Subcutaneous adipose tissue (tissue), 4 donors: ENCODE results near the gene MDFI. TPM values are rescaled to one million over a fixed set of nuclear protein-coding genes. Genes with fewer than 3 reads are reported as not detected.

Experiments
- total RNA-seq, 4 donors: library from RNA; depleted of rRNA; stranded (reverse); fragments of >200 nt; gene quantifications; one replicate each; pipeline ENCODE4 v1.1.0, GENCODE V29; 2016
- TF ChIP-seq, protein P1 (sequence below): fragments of 450-650 bp; IDR thresholded peaks from one replicate; pipeline ENCODE4 v1.5.1; 2016; ENCODE audit warnings: low read depth, mild to moderate bottlenecking, control low read depth, antibody characterized with exemption, moderate library complexity

MDFI gene
- total RNA-seq, 4 donors from 2014 or later: 1.6 to 77.6 (median 11.7) TPM

DNA sequence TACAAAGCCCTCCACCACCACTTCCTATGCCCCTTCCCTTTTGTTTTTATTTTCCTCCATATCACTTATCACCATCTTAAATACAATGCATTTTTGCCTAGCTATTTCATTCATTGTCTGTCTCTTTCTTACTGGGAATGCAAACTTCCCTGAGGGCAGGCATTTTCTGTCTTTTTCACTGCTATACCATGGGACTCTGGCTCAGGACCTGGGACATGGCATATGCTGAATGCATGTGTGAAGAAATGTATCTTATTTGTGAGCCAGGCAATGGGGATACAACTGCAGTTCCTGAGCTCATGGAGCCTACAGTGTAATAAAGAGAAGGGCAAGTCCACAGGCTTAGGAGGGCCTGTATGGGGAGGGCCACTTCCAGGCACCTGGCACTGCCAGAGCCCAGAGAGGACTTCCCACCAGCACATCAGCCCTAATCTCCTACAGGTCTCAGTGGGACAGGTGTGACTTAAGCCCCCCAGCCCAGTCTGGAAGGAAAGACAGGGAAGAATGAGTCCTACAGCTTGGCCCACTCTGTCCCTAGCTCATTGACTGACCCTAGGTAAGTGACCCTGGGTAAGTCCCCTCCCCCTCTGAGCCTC lies 53.9 kb downstream of the MDFI start:
- TF ChIP-seq, protein P1, sequence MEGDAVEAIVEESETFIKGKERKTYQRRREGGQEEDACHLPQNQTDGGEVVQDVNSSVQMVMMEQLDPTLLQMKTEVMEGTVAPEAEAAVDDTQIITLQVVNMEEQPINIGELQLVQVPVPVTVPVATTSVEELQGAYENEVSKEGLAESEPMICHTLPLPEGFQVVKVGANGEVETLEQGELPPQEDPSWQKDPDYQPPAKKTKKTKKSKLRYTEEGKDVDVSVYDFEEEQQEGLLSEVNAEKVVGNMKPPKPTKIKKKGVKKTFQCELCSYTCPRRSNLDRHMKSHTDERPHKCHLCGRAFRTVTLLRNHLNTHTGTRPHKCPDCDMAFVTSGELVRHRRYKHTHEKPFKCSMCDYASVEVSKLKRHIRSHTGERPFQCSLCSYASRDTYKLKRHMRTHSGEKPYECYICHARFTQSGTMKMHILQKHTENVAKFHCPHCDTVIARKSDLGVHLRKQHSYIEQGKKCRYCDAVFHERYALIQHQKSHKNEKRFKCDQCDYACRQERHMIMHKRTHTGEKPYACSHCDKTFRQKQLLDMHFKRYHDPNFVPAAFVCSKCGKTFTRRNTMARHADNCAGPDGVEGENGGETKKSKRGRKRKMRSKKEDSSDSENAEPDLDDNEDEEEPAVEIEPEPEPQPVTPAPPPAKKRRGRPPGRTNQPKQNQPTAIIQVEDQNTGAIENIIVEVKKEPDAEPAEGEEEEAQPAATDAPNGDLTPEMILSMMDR: no peak

DNA sequence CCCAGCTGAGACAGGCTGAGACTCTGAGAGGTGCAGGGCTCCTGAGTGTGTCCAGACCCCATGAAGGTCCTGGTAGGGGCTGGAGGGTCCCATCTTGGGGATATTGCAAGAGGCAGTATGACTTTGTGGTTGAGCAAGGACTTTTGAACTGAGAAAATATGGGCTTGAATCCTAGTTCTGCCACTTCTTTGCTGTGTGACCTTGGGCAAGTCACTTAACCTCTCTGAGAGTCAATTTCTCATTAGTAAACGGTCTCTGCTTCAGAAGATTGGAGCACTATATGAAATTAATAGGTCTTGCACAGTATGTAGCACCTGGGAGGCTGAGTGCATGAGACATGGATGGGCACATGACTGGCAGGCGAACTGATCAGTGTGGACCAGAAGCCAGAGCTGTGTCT lies 54.5 kb downstream of the MDFI start:
- TF ChIP-seq, protein P1: no peak

DNA sequence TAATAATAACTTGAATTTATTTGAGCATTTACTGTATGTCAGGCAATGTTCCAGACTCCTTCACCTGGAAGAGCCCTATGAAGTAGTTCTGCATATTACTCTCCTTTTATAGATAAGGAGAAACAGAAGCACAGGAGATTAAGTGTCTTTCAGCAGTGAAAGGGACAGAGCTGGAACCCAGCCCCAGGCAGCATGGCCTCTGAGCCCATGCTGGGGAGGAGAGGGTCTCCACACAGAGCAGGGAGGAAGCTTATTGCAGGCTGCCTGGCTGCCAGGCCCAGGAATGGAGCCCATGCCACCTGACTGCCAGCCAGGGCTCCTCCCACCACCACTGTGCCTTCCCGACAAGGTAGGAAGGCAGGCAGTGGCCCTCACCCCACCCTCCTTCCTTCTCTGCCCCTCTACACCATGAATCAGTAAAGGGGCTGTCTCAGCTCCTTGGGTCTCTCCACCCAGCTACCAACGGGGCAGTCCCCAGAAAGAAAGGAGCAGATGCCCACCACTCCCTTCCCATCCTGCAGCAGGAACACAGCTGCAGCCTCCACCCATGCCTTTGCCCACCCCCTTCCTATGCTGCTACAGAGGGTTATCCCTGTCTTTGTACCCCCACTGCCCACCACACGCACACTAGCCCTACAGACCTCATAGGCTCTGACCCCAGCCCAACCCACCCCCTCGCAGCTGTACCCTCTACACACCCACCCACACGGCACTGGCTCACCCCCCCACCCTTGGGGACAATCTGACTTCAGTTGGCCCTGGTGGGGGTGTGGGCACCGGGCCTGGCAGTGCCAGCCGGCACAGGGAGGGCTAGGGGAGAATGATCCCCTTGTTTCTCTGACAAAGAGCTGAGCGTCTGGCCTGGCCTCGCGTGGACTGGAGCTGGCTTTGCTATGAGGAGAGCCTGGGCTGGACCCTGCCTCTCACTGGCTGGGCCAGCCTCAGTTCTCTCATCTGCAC lies 55.3 kb downstream of the MDFI start:
- TF ChIP-seq, protein P1: no peak

DNA sequence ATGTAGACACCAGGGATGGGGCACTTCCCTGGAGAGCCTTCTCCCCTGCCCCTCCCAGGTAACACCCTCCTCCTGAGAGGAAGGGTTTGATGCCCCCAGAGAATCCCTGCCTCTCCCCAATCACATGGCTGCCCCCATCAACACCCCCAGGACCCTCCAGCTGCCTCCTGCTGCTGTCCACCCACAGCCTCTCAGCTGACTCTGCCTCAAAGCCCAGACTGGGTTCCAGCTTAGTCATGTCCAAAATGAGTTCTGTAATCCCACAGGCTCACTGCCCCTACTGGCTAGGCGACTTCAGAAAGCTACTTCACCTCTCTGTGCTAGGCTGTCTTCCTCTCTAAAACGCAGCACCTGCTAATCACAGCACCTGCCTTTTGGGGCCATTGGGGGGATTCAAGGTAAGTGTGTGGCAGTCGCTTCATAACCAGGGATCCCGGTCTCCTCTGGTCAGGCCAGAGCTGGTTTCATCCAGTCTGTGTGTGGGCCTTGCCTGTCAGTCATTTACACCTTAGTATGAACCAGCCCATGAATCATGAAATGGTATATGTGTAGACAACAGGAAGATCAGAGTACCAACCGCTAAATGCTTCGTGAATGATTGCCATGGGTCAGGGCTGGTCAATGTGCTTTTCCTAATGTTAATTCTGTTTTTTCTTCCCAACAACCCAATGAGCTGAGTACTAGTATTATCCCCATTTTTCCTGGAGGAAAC lies 56.7 kb downstream of the MDFI start:
- TF ChIP-seq, protein P1: no peak

DNA sequence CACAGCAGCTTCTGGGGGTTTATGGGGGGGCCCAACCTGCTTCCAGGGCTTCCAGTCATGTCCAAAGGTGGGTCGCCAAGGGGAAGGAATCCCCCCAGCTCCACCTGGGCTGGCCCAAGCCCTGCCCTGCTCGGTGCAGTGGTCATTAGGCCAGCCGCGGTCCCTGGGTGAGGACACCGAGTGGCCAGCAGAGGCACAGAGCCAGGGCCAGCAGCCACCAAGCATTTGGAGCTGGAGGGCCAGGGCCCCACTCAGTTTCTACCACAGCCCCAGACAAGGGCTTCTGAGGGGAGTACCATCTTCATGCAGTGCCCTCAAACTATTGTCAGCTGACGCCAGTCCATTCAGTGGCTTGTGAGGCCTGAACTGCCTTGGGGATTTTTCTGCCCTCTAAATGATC lies 57.6 kb downstream of the MDFI start:
- TF ChIP-seq, protein P1: no peak

DNA sequence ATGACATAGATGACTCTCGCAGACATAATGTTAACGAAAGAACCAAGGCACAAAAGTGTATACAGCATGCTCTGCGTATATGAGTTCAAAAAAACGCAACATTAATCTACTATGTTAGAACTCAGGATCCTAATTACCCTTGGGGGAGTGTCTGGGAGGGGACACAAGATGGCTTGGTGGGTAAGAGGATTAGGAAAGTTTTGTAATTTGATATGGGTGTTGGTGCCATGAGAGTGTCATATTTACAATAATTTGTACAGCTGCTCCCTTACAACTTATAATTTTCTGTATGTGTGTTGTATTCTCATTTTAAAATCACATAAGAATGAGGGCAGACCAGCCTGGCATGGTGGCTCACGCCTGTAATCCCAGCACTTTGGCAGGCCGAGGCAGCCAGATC lies 58.5 kb downstream of the MDFI start:
- TF ChIP-seq, protein P1: no peak
